ENCODE measurements around the gene KIAA1586.
"Not testable (repeated sequence)": the region's sequence is repeated elsewhere in the genome, so short reads cannot be mapped to it uniquely, and the experiment has no call there.

The KIAA1586 gene

GRCh38 chr6:57044568-57044967 is 1.9 kb upstream of the KIAA1586 start:
- TF ChIP-seq CTCF (IDR thresholded peaks at IDR 0.05; ENCODE audit: insufficient read depth, low read depth, low read length, missing control alignments): no peak

GRCh38 chr6:57047257-57047585 is 728 bp downstream of the KIAA1586 start:
- DNase-seq (ENCODE audit: low read depth); H3K4me3 ChIP-seq (ENCODE audit: low read depth, low read length): not testable (repeated sequence)

More at GRCh38 chr6:57044568-57044967, 1.9 kb upstream of the KIAA1586 start:
- DNase-seq (ENCODE audit: low read depth): no peak
- H3K4me3 ChIP-seq (ENCODE audit: low read depth, low read length): no peak overlapping the region

- H3K4me3 ChIP-seq (ENCODE audit: low read depth, low read length): peak overlapping the region; percentile 42
- not testable (repeated sequence) for DNase-seq (ENCODE audit: low read depth)
Observed at GRCh38 chr6:57047859-57048258, 1.4 kb downstream of the KIAA1586 start.

GRCh38 chr6:57048577-57048976 is 2.1 kb downstream of the KIAA1586 start:
- no peak for DNase-seq (ENCODE audit: low read depth)
- peak overlapping the region; percentile 42; the same call in 1 of the 2 replicates for H3K4me3 ChIP-seq (ENCODE audit: low read depth, low read length)
- TF ChIP-seq CTCF (IDR thresholded peaks at IDR 0.05; ENCODE audit: insufficient read depth, low read depth, low read length, missing control alignments): no peak

- TF ChIP-seq CTCF (IDR thresholded peaks at IDR 0.05; ENCODE audit: insufficient read depth, low read depth, low read length, missing control alignments): no peak
- H3K4me3 ChIP-seq (ENCODE audit: low read depth, low read length): no peak overlapping the region
Observed at GRCh38 chr6:57063847-57064246, 17.4 kb downstream of the KIAA1586 start.

GRCh38 chr6:57064809-57065208 is 18.3 kb downstream of the KIAA1586 start:
- TF ChIP-seq CTCF (IDR thresholded peaks at IDR 0.05; ENCODE audit: insufficient read depth, low read depth, low read length, missing control alignments): no peak
- no peak for DNase-seq (ENCODE audit: low read depth)
- H3K4me3 ChIP-seq (ENCODE audit: low read depth, low read length): no peak overlapping the region

More at GRCh38 chr6:57063847-57064246, 17.4 kb downstream of the KIAA1586 start:
- no peak for DNase-seq (ENCODE audit: low read depth)

GRCh38 chr6:57068061-57068460 is 21.6 kb downstream of the KIAA1586 start:
- H3K4me3 ChIP-seq (ENCODE audit: low read depth, low read length): no peak overlapping the region
- no peak for TF ChIP-seq CTCF (IDR thresholded peaks at IDR 0.05; ENCODE audit: insufficient read depth, low read depth, low read length, missing control alignments)
- no peak for DNase-seq (ENCODE audit: low read depth)

- no peak for TF ChIP-seq CTCF (IDR thresholded peaks at IDR 0.05; ENCODE audit: insufficient read depth, low read depth, low read length, missing control alignments)
- H3K4me3 ChIP-seq (ENCODE audit: low read depth, low read length): no peak overlapping the region
- DNase-seq (ENCODE audit: low read depth): no peak
Observed at GRCh38 chr6:57069228-57069627, 22.7 kb downstream of the KIAA1586 start.

Measured in GM12865 (cell line).